RWPE1 (cell line): ENCODE measurements around the gene ECEL1.

Experiments used
- CTCF ChIA-PET: fragments of 350-600 bp; sonication (Branson Sonifier 250); formaldehyde crosslinking; extraction: SDS; loops from one replicate; lab custom pipeline; 2021; lab: Yijun Ruan, JAX
- POLR2A ChIA-PET: fragments of 400-600 bp; formaldehyde crosslinking; extraction: SDS; loops from one replicate; lab custom pipeline; 2020; ENCODE audit warnings: antibody characterized with exemption; ENCODE audit not compliant: low non-redundant PET; lab: Yijun Ruan, JAX
- DNase-seq: peaks from one replicate; pipeline ENCODE4 v3.0.0; 2012; ENCODE audit warnings: low spot score
- H3K27ac ChIP-seq: fragments of 450-650 bp; 2 replicates; pipeline ENCODE4 v1.5.1; 2017
- CTCF ChIP-seq: fragments of 450-650 bp; conservative IDR thresholded peaks from 2 replicates; pipeline ENCODE4 v1.5.1; 2017; ENCODE audit warnings: low read depth, mild to moderate bottlenecking

ECEL1 gene

GRCh38 chr2:232521959-232522622, 34.5 kb upstream of the ECEL1 start:
- CTCF ChIA-PET: interaction anchor here (0.5 to 3.2 kb wide), 9 partner anchors 10 to 186 kb away, joined by 3 to 24 read pairs (median 6); partner anchors contain the start of genes CHRNG, EIF4E2 and TIGD1
- no peak overlapping the region for H3K27ac ChIP-seq
- peak; percentile 91 for TF ChIP-seq CTCF
- peak; percentile 71 for DNase-seq
- POLR2A ChIA-PET: no interaction called here

GRCh38 chr2:232521098-232521497, 33.5 kb upstream of the ECEL1 start:
- no peak overlapping the region for H3K27ac ChIP-seq
- ChIA-PET POLR2A (no interaction called here), CTCF (interaction anchor here (0.6 to 3.2 kb wide), 5 partner anchors 9 to 133 kb away, joined by 3 to 24 read pairs (median 9); no protein-coding TSS in a partner anchor)
- TF ChIP-seq CTCF: no peak
- DNase-seq: no peak

DNA sequence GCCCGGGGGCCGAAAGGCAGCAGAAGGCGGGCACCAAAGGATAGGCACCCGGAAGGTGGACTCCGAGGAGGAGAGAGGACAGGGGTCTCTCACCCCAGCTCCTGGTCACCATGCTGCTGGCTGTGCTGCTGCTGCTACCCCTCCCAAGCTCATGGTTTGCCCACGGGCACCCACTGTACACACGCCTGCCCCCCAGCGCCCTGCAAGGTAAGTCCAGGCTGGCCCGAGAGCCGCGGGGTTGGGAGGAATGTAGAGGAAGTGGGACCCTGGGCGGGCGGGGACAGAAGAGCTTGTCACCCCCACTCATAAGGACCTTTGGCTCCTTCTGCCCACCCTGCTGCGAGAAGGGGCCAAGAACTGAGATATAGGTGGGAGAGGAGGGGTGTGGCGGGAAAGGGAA, 32.9 kb upstream of the ECEL1 start:
- CTCF ChIA-PET: interaction anchor here (0.6 to 2.4 kb wide), 4 partner anchors 10 to 134 kb away, joined by 3 to 9 read pairs (median 4); no protein-coding TSS in a partner anchor
- POLR2A ChIA-PET: no interaction called here
- H3K27ac ChIP-seq: no peak overlapping the region
- DNase-seq: no peak
- no peak for TF ChIP-seq CTCF

DNA sequence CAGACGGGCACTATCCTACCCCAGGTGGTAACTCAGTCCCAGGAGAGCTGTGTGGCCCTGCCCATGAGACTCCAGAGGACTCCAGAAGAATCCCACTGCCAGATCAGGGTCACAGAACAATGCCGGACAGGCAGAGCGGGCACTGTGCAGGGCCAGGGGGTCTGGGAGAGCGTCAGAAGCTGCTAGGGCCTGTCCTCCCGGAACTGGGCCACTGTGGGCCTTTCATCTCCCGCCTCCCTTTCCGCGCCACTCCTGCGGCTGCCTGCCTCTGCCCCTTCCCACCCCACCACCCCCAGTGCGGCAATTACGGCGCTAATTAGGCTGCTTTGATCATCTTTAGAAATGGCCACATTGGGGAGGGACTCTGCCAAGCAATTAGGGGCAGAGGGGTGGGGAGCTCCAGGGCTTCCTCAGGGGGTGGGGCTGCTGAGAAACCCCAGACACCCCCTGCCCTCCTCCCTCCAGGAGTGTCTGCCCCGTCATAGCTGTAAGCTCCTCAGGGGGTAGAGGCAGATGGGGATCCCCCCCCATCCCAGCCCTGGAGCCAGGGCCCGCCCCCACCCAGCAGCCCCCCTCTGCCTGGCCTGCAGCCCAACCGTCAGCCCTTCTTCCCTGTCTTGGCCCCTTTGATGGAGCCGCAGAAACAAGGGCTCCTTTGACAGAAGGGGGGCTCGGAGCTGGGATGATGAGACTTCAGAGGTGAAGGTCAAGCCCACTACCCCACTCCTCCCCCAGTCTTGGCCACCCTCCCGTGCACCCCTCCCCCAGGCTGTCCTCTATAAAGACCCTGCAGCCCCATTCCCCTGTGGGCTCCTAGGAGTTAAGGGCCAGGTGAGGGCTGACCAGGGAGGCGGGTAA, 32.2 kb upstream of the ECEL1 start, which contains the start of gene PRSS56:
TSS of gene PRSS56 (plus strand) at position 808 of the 858 bp plus-strand sequence. CDS start 211 bp downstream, outside the sequence.
- DNase-seq: no peak
- no peak within 1 kb of the TSS for H3K27ac ChIP-seq
- ChIA-PET POLR2A (no interaction called here), CTCF (interaction anchor here (0.6 to 0.8 kb wide), 2 partner anchors 80 to 83 kb away, joined by 3 to 4 read pairs; no protein-coding TSS in a partner anchor)
- TF ChIP-seq CTCF: no peak

- no peak overlapping the region for H3K27ac ChIP-seq
- no peak for TF ChIP-seq CTCF
- DNase-seq: no peak
- ChIA-PET CTCF (interaction anchor here (0.6 kb wide), 1 partner anchor 637 kb away, joined by 5 read pairs; no protein-coding TSS in a partner anchor), POLR2A (no interaction called here)
These were observed 31.2 kb upstream of the ECEL1 start for GRCh38 chr2:232518844-232519243.

GRCh38 chr2:232516551-232516950, 28.9 kb upstream of the ECEL1 start:
- CTCF ChIA-PET: no interaction called here
- DNase-seq: no peak
- POLR2A ChIA-PET: no interaction called here

More at GRCh38 chr2:232516551-232516950, 28.9 kb upstream of the ECEL1 start:
- no peak overlapping the region for H3K27ac ChIP-seq
- no peak for TF ChIP-seq CTCF
